DND-41 (cell line): ENCODE data around the gene TMED1.

ENCODE experiments used
- ATAC-seq: fragments of 200-7000 bp; cut with Tn5 transposase; 3 replicates; pipeline ENCODE4 v1.9.1; 2021; ENCODE audit warnings: low read depth; ENCODE audit not compliant: insufficient read depth
- DNase-seq: peaks from one replicate; pipeline ENCODE4 v3.0.0-alpha.2; 2020
- H2AFZ ChIP-seq: 2 replicates; pipeline ENCODE4 v1.6.0; 2012; ENCODE audit warnings: low read depth, low read length
- H3K27ac ChIP-seq: 2 replicates; pipeline ENCODE4 v1.5.1; 2012; ENCODE audit warnings: low read length, inconsistent platforms
- H3K27me3 ChIP-seq: fragments of 200-600 bp; sonication (generic); 2 replicates; pipeline ENCODE4 v1.6.0; 2012; ENCODE audit warnings: low read length, mild to moderate bottlenecking, inconsistent platforms; ENCODE audit not compliant: insufficient read depth, poor library complexity
- H3K36me3 ChIP-seq: 2 replicates; pipeline ENCODE4 v1.5.1; 2012; ENCODE audit warnings: low read length, inconsistent platforms; ENCODE audit not compliant: insufficient read depth
- H3K4me1 ChIP-seq: 2 replicates; pipeline ENCODE4 v1.5.1; 2012; ENCODE audit warnings: mild to moderate bottlenecking, low read length; ENCODE audit not compliant: insufficient read depth
- H3K4me2 ChIP-seq: 2 replicates; pipeline ENCODE4 v1.6.0; 2012; ENCODE audit warnings: mild to moderate bottlenecking, moderate library complexity, low read length, inconsistent platforms; ENCODE audit not compliant: insufficient read depth
- H3K4me3 ChIP-seq, 2 experiments: fragments of 200-600 bp in 1 of 2; shearing (Covaris generic) in 1 of 2; 2 replicates each; pipeline ENCODE4 v1.5.1; 2012 to 2016; ENCODE audit warnings: inconsistent platforms in 2 of 2, low read length in 2 of 2, mild to moderate bottlenecking in 2 of 2, low read depth in 1 of 2, moderate library complexity in 1 of 2
- H3K79me2 ChIP-seq: 2 replicates; pipeline ENCODE4 v1.6.0; 2012; ENCODE audit warnings: low read length, inconsistent platforms; ENCODE audit not compliant: insufficient read depth
- H3K9ac ChIP-seq: 2 replicates; pipeline ENCODE4 v1.6.0; 2012; ENCODE audit warnings: low read depth, mild to moderate bottlenecking, inconsistent platforms, low read length, moderate library complexity
- H3K9me3 ChIP-seq: 2 replicates; pipeline ENCODE4 v1.5.1; 2012; ENCODE audit warnings: low read length, moderate library complexity, mild to moderate bottlenecking, inconsistent platforms; ENCODE audit not compliant: insufficient read depth, severe bottlenecking
- H4K20me1 ChIP-seq: 2 replicates; pipeline ENCODE4 v1.6.0; 2012; ENCODE audit warnings: low read length; ENCODE audit not compliant: insufficient read depth
- CTCF ChIP-seq: IDR thresholded peaks from 2 replicates; pipeline ENCODE4 v1.5.1; 2012; ENCODE audit warnings: borderline replicate concordance, low read length, moderate library complexity, mild to moderate bottlenecking; ENCODE audit not compliant: poor library complexity, severe bottlenecking; ENCODE audit errors: extremely low read depth
- EZH2 ChIP-seq: IDR thresholded peaks from 3 replicates; pipeline ENCODE4 v1.6.1; 2012; ENCODE audit warnings: borderline replicate concordance, low read depth, mild to moderate bottlenecking, moderate library complexity, low read length, inconsistent platforms; ENCODE audit not compliant: severe bottlenecking

TMED1 gene

DNA sequence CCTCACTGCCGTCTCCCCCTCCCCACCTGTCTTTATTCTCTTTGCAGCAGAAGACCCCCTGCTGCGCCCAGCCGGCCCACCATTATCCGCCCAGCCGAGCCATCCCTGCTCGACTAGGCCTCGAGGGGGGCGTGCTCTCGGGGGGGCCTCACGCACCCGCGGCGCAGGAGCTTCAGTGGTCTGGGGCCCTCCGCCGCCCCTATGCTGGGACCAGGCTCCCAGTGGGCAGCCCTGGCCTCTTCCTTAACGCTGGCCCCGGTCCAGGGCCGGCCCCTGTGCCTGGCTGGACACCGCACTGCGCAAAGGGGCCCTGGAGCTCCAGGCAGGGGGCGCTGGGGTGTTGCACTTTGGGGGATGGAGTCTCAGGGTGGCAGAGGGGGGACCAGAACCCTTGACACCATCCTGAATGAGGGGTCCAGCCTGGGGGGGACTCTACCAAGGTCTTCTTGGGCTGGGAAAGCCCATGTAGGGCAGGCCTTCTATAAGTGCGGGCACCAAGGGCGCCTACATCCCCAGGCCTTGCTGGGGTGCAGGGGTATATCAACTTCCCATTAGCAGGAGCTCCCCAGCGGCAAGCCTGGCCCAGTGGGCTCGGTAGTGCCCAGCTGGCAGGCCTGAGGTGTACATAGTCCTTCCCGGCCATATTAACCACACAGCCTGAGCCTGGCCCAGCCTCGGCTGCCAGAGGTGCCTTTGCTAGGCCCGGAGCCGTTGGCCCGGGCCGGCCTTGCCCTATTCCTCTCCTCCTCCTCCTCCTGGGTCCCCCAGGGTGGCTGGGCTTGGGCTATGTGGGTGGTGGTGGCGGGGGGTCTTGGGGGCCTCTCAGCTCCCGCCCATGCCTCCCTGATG is 4.9 kb downstream of the TMED1 start:
- Histone ChIP-seq H3K79me2 (0 out of 2 replicates have a peak, but pooled peaks cover 5% of the 10 kb centered on the region), H3K27ac (no peak overlapping the region), H3K9me3 (no peaks in the 10 kb centered on the region), H2AFZ (no peak overlapping the region), H3K4me1 (peaks cover 11% of the 10 kb centered on the region), H3K9ac (no peak overlapping the region), H3K4me3 (no peak overlapping the region), H3K27me3 (no peaks in the 10 kb centered on the region), H3K36me3 (peaks cover 74% of the 10 kb centered on the region), H3K4me2 (no peak overlapping the region), H4K20me1 (peaks cover 25% of the 10 kb centered on the region)
- DNase-seq (no peak), ATAC-seq (no peak)
- TF ChIP-seq CTCF (no peak), EZH2 (no peak)

DNA sequence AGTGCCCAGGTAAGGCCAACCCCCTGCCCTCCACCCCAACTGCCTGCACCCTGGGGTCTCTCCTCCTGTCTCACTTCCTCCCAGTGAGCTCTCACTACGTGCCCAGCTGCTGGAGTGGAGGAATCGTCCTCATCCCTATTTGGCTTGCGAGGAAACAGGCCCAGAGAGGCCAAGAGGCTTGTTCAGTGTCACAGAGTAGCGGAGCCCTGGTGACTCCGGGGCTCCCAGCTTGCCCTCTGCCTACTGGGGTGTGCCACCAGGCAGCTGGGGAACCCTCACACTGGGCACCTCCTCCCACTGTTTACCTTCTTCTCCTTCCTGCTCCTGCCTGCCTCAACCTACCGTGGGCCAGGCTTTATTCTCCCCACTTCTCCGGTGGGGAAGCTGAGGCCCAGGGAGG is 5.6 kb downstream of the TMED1 start:
- peaks cover 81% of the 10 kb centered on the region for H3K36me3 ChIP-seq
- H3K4me1 ChIP-seq, result peaks cover 8% of the 10 kb centered on the region
- ATAC-seq (no peak), DNase-seq (no peak)
- H3K4me3 ChIP-seq, result no peak overlapping the region
- no peak overlapping the region for H3K4me2 ChIP-seq
- H2AFZ ChIP-seq, result no peak overlapping the region
- TF ChIP-seq EZH2 (no peak), CTCF (no peak)
- H3K79me2 ChIP-seq, result 0 out of 2 replicates have a peak, but pooled peaks cover 5% of the 10 kb centered on the region
- H4K20me1 ChIP-seq, result peaks cover 24% of the 10 kb centered on the region
- no peaks in the 10 kb centered on the region for H3K9me3 ChIP-seq
- no peak overlapping the region for H3K27ac ChIP-seq
- H3K27me3 ChIP-seq, result no peaks in the 10 kb centered on the region
- H3K9ac ChIP-seq, result no peak overlapping the region

DNA sequence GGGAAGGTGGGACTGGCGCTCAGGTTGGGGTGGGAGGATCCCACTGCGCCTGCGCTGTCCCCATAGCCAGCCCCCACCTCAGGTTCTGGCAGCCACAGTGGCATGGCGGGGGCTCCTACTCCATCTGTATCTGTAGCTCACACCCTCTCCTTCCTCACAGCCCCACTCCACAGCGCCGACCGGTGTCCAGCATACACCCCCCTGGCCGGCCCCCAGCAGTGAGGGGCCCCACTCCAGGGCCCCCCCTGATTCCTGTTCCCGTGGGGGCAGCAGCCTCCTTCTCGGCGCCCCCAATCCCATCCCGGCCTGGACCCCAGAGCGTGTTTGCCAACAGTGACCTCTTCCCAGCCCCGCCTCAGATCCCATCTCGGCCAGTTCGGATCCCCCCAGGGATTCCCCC is 6.0 kb downstream of the TMED1 start:
- DNase-seq (no peak), ATAC-seq (no peak)
- H3K4me2 ChIP-seq, result no peak overlapping the region
- no peaks in the 10 kb centered on the region for H3K9me3 ChIP-seq
- H2AFZ ChIP-seq, result no peak overlapping the region
- no peaks in the 10 kb centered on the region for H3K27me3 ChIP-seq
- peaks cover 3% of the 10 kb centered on the region for H3K4me1 ChIP-seq
- H3K79me2 ChIP-seq, result 0 out of 2 replicates have a peak, but pooled peaks cover 2% of the 10 kb centered on the region
- H3K27ac ChIP-seq, result no peak overlapping the region
- TF ChIP-seq EZH2 (no peak), CTCF (no peak)
- H3K36me3 ChIP-seq, result peaks cover 81% of the 10 kb centered on the region
- peaks cover 20% of the 10 kb centered on the region for H4K20me1 ChIP-seq
- H3K9ac ChIP-seq, result no peak overlapping the region
- H3K4me3 ChIP-seq, result no peak overlapping the region
